Stomach smooth muscle (tissue), 2 donors: ENCODE results near the gene SLC46A2.

ENCODE experiments used
- H3K27ac ChIP-seq: one replicate; pipeline ENCODE4 v1.7.0; 2013; ENCODE audit warnings: mild to moderate bottlenecking, low read length, inconsistent platforms
- H3K27me3 ChIP-seq, 2 donors: one replicate each; pipeline ENCODE4 v1.7.0; 2013; ENCODE audit warnings: low read length in 2 of 2; ENCODE audit not compliant: insufficient read depth in 2 of 2, control insufficient read depth in 1 of 2
- H3K36me3 ChIP-seq, 2 donors: one replicate each; pipeline ENCODE4 v1.7.0; 2013; ENCODE audit warnings: low read length in 2 of 2; ENCODE audit not compliant: control insufficient read depth in 2 of 2, insufficient read depth in 2 of 2
- H3K4me1 ChIP-seq: one replicate; pipeline ENCODE4 v1.7.0; 2013; ENCODE audit warnings: low read length; ENCODE audit not compliant: control insufficient read depth, insufficient read depth
- H3K4me3 ChIP-seq, 2 donors: one replicate each; pipeline ENCODE4 v1.7.0; 2013; ENCODE audit warnings: low read length in 2 of 2
- H3K9ac ChIP-seq, 2 donors: one replicate each; pipeline ENCODE4 v1.7.0; 2013; ENCODE audit warnings: low read length in 2 of 2, mild to moderate bottlenecking in 1 of 2
- H3K9me3 ChIP-seq, 2 donors: one replicate each; pipeline ENCODE4 v1.7.0; 2013; ENCODE audit warnings: low read length in 2 of 2; ENCODE audit not compliant: control insufficient read depth in 2 of 2
- donor health status: healthy.
- donor health status: Pancreatic carcinoma.

SLC46A2 gene

DNA sequence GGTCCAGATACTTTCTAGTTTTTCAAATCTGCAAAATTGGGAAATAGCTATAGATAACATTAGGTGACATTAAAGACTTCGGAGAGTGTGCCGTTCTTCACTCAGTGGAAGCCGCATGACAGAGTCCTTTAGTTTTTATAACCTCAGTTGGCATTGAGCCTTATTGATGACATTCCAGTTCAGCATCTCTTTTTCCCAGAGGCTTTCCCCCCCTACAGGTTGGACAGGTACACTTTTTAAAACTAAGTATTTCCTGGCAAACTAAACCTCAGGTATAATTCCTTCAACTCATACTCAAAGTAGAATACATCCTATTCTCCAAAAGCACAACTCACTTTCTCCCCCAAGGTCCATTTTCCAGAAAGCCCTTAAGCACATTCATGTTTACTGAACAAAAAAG is 58.7 kb downstream of the SLC46A2 start:
- Histone ChIP-seq H3K27ac (no peak overlapping the region), H3K36me3 (peaks cover 4 to 12% of the 10 kb centered on the region in 2 donors), H3K9ac (no peak overlapping the region), H3K4me3 (no peak overlapping the region), H3K27me3 (no peaks in the 10 kb centered on the region), H3K9me3 (no peaks in the 10 kb centered on the region), H3K4me1 (peaks cover 5% of the 10 kb centered on the region)

DNA sequence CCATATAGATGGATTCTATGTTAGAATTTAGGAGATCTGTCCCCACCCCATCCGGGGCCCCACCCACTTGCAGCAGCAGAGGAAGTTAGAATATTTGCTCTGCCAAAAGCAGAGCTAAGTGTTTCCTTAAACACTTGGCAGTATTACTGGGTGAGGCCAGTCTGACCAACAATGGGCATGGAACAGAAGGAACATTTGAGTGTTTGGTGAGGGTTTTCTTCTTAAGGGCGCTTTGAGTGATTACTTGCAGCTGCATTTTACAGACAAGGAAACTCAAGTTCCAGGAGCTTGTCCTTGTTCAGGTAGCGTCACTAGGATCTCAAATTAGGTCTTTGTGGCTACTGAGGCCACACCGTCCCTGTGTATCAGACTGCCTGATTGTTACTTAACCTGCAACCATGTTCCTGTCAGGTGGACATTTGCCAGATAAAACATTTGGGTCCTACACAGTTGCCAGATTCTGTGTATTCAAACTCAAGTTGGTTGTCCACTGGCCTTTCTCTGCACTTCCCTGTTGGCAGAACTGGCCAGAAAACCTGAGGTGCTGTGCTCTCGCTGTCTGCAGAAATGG is 59.3 kb downstream of the SLC46A2 start:
- Histone ChIP-seq H3K36me3 (peaks cover 4 to 9% of the 10 kb centered on the region in 2 donors), H3K27me3 (no peaks in the 10 kb centered on the region), H3K9me3 (no peaks in the 10 kb centered on the region), H3K27ac (no peak overlapping the region), H3K4me1 (peaks cover 5% of the 10 kb centered on the region), H3K4me3 (peak overlapping the region in 1 of 2 donors; percentile 3), H3K9ac (no peak overlapping the region)
